NCI-H526 (cell line): ENCODE data around the gene C11orf16.
A peak's percentile ranks its signal among the peaks of the same experiment; 100 is the strongest.
"Not testable (repeated sequence)": the region's sequence is repeated elsewhere in the genome, so short reads cannot be mapped to it uniquely, and the experiment has no call there.

Source experiments
- DNase-seq, 2 experiments: peaks; one replicate each; lab custom pipeline; 2025; lab: John Stamatoyannopoulos, UW

The C11orf16 gene

GRCh38 chr11:8932564-8933180, at the start of gene C11orf16:
TSS of gene C11orf16 (minus strand) at chr11:8932947. CDS start at chr11:8932308, 639 bp downstream.
- DNase-seq = peak; percentile 76 to 85

- DNase-seq = no peak
Measured at GRCh38 chr11:8980485-8980884, 47.7 kb upstream of the C11orf16 start.

- DNase-seq = not testable (repeated sequence)
Measured at GRCh38 chr11:8979365-8979764, 46.6 kb upstream of the C11orf16 start.

GRCh38 chr11:8973121-8973520, 40.4 kb upstream of the C11orf16 start:
- no peak for DNase-seq

- no peak for DNase-seq
Measured at GRCh38 chr11:8971924-8972316, 39.2 kb upstream of the C11orf16 start.

GRCh38 chr11:8971196-8971923, 38.6 kb upstream of the C11orf16 start:
- DNase-seq = peak; percentile 7 to 32

GRCh38 chr11:8967184-8967583, 34.4 kb upstream of the C11orf16 start:
- no peak for DNase-seq

GRCh38 chr11:8964324-8965320, 31.9 kb upstream of the C11orf16 start, which contains the start of gene TMEM9B:
TSS of gene TMEM9B (minus strand) at chr11:8964442. CDS start at chr11:8964313, 129 bp downstream.
- peak; percentile 85 to 97 for DNase-seq

GRCh38 chr11:8963569-8964323, 31.0 kb upstream of the C11orf16 start:
- DNase-seq = peak; percentile 85 to 95

- no peak for DNase-seq
Measured at GRCh38 chr11:8962841-8963240, 30.1 kb upstream of the C11orf16 start.

GRCh38 chr11:8961401-8961800, 28.7 kb upstream of the C11orf16 start:
- no peak for DNase-seq

GRCh38 chr11:8959546-8960166, 26.9 kb upstream of the C11orf16 start:
- DNase-seq = peak; percentile 61 to 77

- no peak for DNase-seq
Measured at GRCh38 chr11:8956860-8957259, 24.1 kb upstream of the C11orf16 start.

- DNase-seq = no peak
Measured at GRCh38 chr11:8948886-8949285, 16.1 kb upstream of the C11orf16 start.

GRCh38 chr11:8947230-8947943, 14.6 kb upstream of the C11orf16 start:
- no peak for DNase-seq

- DNase-seq = no peak
Measured at GRCh38 chr11:8942518-8943066, 9.8 kb upstream of the C11orf16 start, which contains the start of gene ASCL3. TSS of gene ASCL3 (minus strand) at chr11:8943016. CDS start at chr11:8938161, 4,855 bp downstream.

GRCh38 chr11:8941341-8942103, 8.8 kb upstream of the C11orf16 start:
- no peak for DNase-seq

- no peak for DNase-seq
Measured at GRCh38 chr11:8937659-8938058, 4.9 kb upstream of the C11orf16 start.

- peak in 1 of 2 experiments; percentile 15 for DNase-seq
Measured at GRCh38 chr11:8937159-8937558, 4.4 kb upstream of the C11orf16 start.
